Retinal pigment epithelial cell (primary cell): ENCODE measurements around the gene CFAP20DC.

Source experiments
- DNase-seq: peaks from one replicate; pipeline ENCODE4 v3.0.0-alpha.2; 2010; ENCODE audit warnings: low read depth
- H3K4me3 ChIP-seq: 2 replicates; pipeline ENCODE4 v1.5.1; 2011; ENCODE audit warnings: mild to moderate bottlenecking, low read length, control low read depth, moderate library complexity
- CTCF ChIP-seq: conservative IDR thresholded peaks from 2 replicates; pipeline ENCODE4 v1.5.1; 2011; ENCODE audit warnings: low read depth, low read length, control low read depth, inconsistent platforms

The CFAP20DC gene

GRCh38 chr3:58784425-58784824 lies 265.4 kb downstream of the CFAP20DC start:
- H3K4me3 ChIP-seq: no peak overlapping the region
- TF ChIP-seq CTCF: no peak
- DNase-seq: no peak

- no peak for DNase-seq
- TF ChIP-seq CTCF: no peak
- no peak overlapping the region for H3K4me3 ChIP-seq
These were observed 266.0 kb downstream of the CFAP20DC start for GRCh38 chr3:58783845-58784244.

- TF ChIP-seq CTCF: no peak
- H3K4me3 ChIP-seq: no peak overlapping the region
These were observed 269.9 kb downstream of the CFAP20DC start for GRCh38 chr3:58779934-58780333.

GRCh38 chr3:58776231-58776630 lies 273.6 kb downstream of the CFAP20DC start:
- no peak for TF ChIP-seq CTCF
- no peak for DNase-seq
- no peak overlapping the region for H3K4me3 ChIP-seq

More at GRCh38 chr3:58779934-58780333, 269.9 kb downstream of the CFAP20DC start:
- DNase-seq: no peak

GRCh38 chr3:58772462-58772861 lies 277.4 kb downstream of the CFAP20DC start:
- TF ChIP-seq CTCF: no peak

GRCh38 chr3:58769065-58769464 lies 280.8 kb downstream of the CFAP20DC start:
- no peak for DNase-seq
- no peak overlapping the region for H3K4me3 ChIP-seq
- no peak for TF ChIP-seq CTCF

More at GRCh38 chr3:58772462-58772861, 277.4 kb downstream of the CFAP20DC start:
- no peak overlapping the region for H3K4me3 ChIP-seq
- DNase-seq: no peak

- no peak for TF ChIP-seq CTCF
- DNase-seq: no peak
- no peak overlapping the region for H3K4me3 ChIP-seq
These were observed 283.1 kb downstream of the CFAP20DC start for GRCh38 chr3:58766587-58767282.
